HepG2 (cell line): Measurements from ENCODE around the gene P4HTM. TPM values are rescaled to one million over a fixed set of nuclear protein-coding genes. Genes with fewer than 3 reads are reported as not detected.
A peak's percentile ranks its signal among the peaks of the same experiment; 100 is the strongest.

Source experiments
- LBX2 ChIP-seq: sonication (generic); formaldehyde crosslinking; IDR thresholded peaks from 2 replicates; pipeline ENCODE4 v1.5.0; 2020; ENCODE audit warnings: missing genetic modification reagents, mild to moderate bottlenecking, borderline replicate concordance
- MEIS2 ChIP-seq: sonication (generic); formaldehyde crosslinking; IDR thresholded peaks from 2 replicates; pipeline ENCODE4 v1.9.0; 2021; ENCODE audit warnings: mild to moderate bottlenecking, missing genetic modification reagents
- MXI1 ChIP-seq: IDR thresholded peaks from 3 replicates; pipeline ENCODE4 v1.6.1; 2012; ENCODE audit warnings: low read depth, low read length, inconsistent platforms, borderline replicate concordance
- NCOA1 ChIP-seq: sonication (generic); formaldehyde crosslinking; IDR thresholded peaks from 2 replicates; pipeline ENCODE4 v1.9.0; 2021; ENCODE audit warnings: missing genetic modification reagents
- NFE2 ChIP-seq: sonication (generic); formaldehyde crosslinking; IDR thresholded peaks from 2 replicates; pipeline ENCODE4 v1.4.0; 2020; ENCODE audit warnings: missing genetic modification reagents
- PRDM15 ChIP-seq: sonication (generic); formaldehyde crosslinking; IDR thresholded peaks from 2 replicates; pipeline ENCODE4 v1.4.0; 2020; ENCODE audit warnings: missing genetic modification reagents
- RAD21 ChIP-seq: fragments of 450-650 bp; formaldehyde crosslinking; IDR thresholded peaks from 2 replicates; pipeline ENCODE4 v1.5.0; 2020; ENCODE audit warnings: mild to moderate bottlenecking
- RORA ChIP-seq: sonication (generic); formaldehyde crosslinking; IDR thresholded peaks from 2 replicates; pipeline ENCODE4 v1.5.0; 2020; ENCODE audit warnings: mild to moderate bottlenecking, missing genetic modification reagents, moderate library complexity
- SUZ12 ChIP-seq: fragments of 150-350 bp; IDR thresholded peaks from 2 replicates; pipeline ENCODE4 v1.6.1; 2014; ENCODE audit warnings: low read depth, low read length
- TFDP2 ChIP-seq: sonication (generic); formaldehyde crosslinking; IDR thresholded peaks from 2 replicates; pipeline ENCODE4 v1.4.0; 2020; ENCODE audit warnings: missing genetic modification reagents
- THAP8 ChIP-seq: sonication (generic); formaldehyde crosslinking; IDR thresholded peaks from 2 replicates; pipeline ENCODE4 v1.5.1; 2020; ENCODE audit warnings: missing genetic modification reagents, mild to moderate bottlenecking, borderline replicate concordance
- TOE1 ChIP-seq: sonication (generic); formaldehyde crosslinking; IDR thresholded peaks from 2 replicates; pipeline ENCODE4 v1.4.0; 2020; ENCODE audit warnings: mild to moderate bottlenecking, missing genetic modification reagents
- TP53 ChIP-seq: sonication (generic); formaldehyde crosslinking; conservative IDR thresholded peaks from 2 replicates; pipeline ENCODE4 v1.4.0; 2020; ENCODE audit warnings: missing genetic modification reagents
- TRIM22 ChIP-seq: fragments of 450-650 bp; IDR thresholded peaks from 2 replicates; pipeline ENCODE4 v1.6.1; 2017
- ZMYM4 ChIP-seq: sonication (generic); formaldehyde crosslinking; IDR thresholded peaks from 2 replicates; pipeline ENCODE4 v1.8.1; 2023; ENCODE audit warnings: mild to moderate bottlenecking, missing genetic modification reagents
- ZNF333 ChIP-seq: sonication (generic); formaldehyde crosslinking; IDR thresholded peaks from 2 replicates; pipeline ENCODE4 v1.4.0; 2020; ENCODE audit warnings: mild to moderate bottlenecking, missing genetic modification reagents, borderline replicate concordance
- ZNF660 ChIP-seq: sonication (generic); formaldehyde crosslinking; IDR thresholded peaks from 2 replicates; pipeline ENCODE4 v1.5.1; 2020; ENCODE audit warnings: mild to moderate bottlenecking, low read depth, missing genetic modification reagents, borderline replicate concordance
- ZNF691 ChIP-seq: sonication (generic); formaldehyde crosslinking; IDR thresholded peaks from 2 replicates; pipeline ENCODE4 v1.4.0; 2020; ENCODE audit warnings: missing genetic modification reagents, low read depth, mild to moderate bottlenecking, borderline replicate concordance
- ZSCAN21 ChIP-seq: sonication (generic); formaldehyde crosslinking; IDR thresholded peaks from 2 replicates; pipeline ENCODE4 v1.8.0; 2022; ENCODE audit warnings: mild to moderate bottlenecking, missing genetic modification reagents, moderate library complexity, borderline replicate concordance
- polyA plus RNA-seq, 8 experiments: library from polyadenylated mRNA; depleted of rRNA in 3 of 8; stranded (reverse) in 7 of 8; unstranded in 1 of 8; fragments of >200 nt; fragmentation: Illumina TruSeq in 4 of 8; extraction: Trizol in 4 of 8; gene quantifications; 2 replicates each; pipeline versions ENCODE4 v1.2.1 to v1.2.3, GENCODE V29; 2011 to 2016; ENCODE audit warnings: low read depth in 4 of 8, missing spikeins in 1 of 8, mixed read lengths in 1 of 8; ENCODE audit not compliant: insufficient read depth in 1 of 8
- total RNA-seq, 5 experiments: library from RNA; depleted of rRNA; stranded (reverse); fragments of >200 nt; fragmentation: Illumina TruSeq; extraction: Trizol; gene quantifications; 2 replicates each; pipeline ENCODE4 v1.2.3, GENCODE V29; 2016; ENCODE audit warnings: low read depth in 1 of 5

P4HTM gene
- total and polyA plus RNA-seq, 2 of the 13 experiments (the other 11 are each of a cell fraction or from before 2014, with no cell fraction given) = 0.01 TPM; not detected in 1

- TF ChIP-seq TFDP2 (CRISPR knock-in tag) (no peak; the same call in none of the 2 replicates), ZNF691 (no peak; the same call in 1 of the 2 replicates), TOE1 (CRISPR knock-in tag) (no peak), MXI1 (peak; percentile 64; the same call in 2 of the 3 replicates), SUZ12 (no peak), ZNF660 (CRISPR knock-in tag) (no peak), LBX2 (CRISPR knock-in tag) (no peak), ZSCAN21 (CRISPR knock-in tag) (peak; percentile 60; the same call in 1 of the 2 replicates), NFE2 (no peak), ZNF333 (CRISPR knock-in tag) (peak; percentile 89; the same call in 1 of the 2 replicates), RAD21 (peak; percentile 57), NCOA1 (CRISPR knock-in tag) (no peak), TRIM22 (no peak), RORA (no peak), MEIS2 (CRISPR knock-in tag) (peak; percentile 72; the same call in 1 of the 2 replicates), TP53 (CRISPR knock-in tag) (no peak; the same call in none of the 2 replicates), THAP8 (CRISPR knock-in tag) (no peak), PRDM15 (peak; percentile 66; the same call in 1 of the 2 replicates), ZMYM4 (peak; percentile 91; the same call in 1 of the 2 replicates)
Observed at GRCh38 chr3:49021813-49022687, 32.0 kb downstream of the P4HTM start, which contains the start of gene NDUFAF3 (continued).
